GM10266 (cell line): ENCODE measurements around the gene HDDC3.

Experiments
- DNase-seq: peaks from one replicate; pipeline ENCODE4 v3.0.0; 2012; ENCODE audit errors: extremely low spot score
- TF ChIP-seq, protein P1 (sequence below): IDR thresholded peaks from 2 replicates; pipeline ENCODE4 v1.5.1; 2012; ENCODE audit warnings: mild to moderate bottlenecking, low read depth; ENCODE audit not compliant: control insufficient read depth, insufficient read depth; ENCODE audit errors: missing control alignments

The HDDC3 gene

DNA sequence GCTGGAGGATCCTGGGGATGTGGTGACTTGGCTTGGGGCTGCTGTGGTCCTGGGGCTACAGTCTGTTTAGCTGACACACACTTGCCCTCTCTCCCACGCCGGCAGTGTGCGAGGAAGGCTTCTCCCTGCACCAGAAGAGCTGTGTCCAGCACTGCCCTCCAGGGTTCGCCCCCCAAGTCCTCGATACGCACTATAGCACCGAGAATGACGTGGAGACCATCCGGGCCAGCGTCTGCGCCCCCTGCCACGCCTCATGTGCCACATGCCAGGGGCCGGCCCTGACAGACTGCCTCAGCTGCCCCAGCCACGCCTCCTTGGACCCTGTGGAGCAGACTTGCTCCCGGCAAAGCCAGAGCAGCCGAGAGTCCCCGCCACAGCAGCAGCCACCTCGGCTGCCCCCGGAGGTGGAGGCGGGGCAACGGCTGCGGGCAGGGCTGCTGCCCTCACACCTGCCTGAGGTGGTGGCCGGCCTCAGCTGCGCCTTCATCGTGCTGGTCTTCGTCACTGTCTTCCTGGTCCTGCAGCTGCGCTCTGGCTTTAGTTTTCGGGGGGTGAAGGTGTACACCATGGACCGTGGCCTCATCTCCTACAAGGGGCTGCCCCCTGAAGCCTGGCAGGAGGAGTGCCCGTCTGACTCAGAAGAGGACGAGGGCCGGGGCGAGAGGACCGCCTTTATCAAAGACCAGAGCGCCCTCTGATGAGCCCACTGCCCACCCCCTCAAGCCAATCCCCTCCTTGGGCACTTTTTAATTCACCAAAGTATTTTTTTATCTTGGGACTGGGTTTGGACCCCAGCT is 51.0 kb downstream of the HDDC3 start:
- TF ChIP-seq, protein P1, sequence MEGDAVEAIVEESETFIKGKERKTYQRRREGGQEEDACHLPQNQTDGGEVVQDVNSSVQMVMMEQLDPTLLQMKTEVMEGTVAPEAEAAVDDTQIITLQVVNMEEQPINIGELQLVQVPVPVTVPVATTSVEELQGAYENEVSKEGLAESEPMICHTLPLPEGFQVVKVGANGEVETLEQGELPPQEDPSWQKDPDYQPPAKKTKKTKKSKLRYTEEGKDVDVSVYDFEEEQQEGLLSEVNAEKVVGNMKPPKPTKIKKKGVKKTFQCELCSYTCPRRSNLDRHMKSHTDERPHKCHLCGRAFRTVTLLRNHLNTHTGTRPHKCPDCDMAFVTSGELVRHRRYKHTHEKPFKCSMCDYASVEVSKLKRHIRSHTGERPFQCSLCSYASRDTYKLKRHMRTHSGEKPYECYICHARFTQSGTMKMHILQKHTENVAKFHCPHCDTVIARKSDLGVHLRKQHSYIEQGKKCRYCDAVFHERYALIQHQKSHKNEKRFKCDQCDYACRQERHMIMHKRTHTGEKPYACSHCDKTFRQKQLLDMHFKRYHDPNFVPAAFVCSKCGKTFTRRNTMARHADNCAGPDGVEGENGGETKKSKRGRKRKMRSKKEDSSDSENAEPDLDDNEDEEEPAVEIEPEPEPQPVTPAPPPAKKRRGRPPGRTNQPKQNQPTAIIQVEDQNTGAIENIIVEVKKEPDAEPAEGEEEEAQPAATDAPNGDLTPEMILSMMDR = no peak
- no peak for DNase-seq

DNA sequence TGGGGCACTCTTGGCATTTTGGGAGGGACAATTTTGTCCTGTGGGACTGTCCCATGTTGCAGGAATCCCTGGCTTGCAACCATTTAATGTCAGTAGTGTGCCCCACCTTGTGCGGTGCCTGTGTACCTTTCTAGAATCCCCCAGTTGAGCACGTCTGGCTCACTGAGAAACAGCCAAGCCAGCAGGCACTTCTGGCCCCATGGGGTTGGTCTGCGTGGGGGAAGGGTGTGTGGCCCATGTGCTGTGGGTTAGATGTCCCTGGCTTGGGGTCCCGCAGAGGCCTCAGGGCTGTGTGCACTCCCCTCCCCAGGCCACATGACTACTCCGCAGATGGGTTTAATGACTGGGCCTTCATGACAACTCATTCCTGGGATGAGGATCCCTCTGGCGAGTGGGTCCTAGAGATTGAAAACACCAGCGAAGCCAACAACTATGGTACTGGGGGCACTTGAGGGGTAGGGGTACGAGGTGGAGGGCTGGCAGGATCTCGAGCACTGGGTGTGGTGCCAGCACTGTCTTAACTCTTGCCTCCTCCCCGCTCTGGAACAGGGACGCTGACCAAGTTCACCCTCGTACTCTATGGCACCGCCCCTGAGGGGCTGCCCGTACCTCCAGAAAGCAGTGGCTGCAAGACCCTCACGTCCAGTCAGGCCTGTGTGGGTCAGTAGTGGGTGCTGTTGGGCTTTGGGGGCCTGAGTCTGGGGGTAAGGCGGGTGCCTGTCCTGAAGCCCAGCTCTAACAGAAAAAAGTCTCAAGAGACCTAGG is 51.8 kb downstream of the HDDC3 start:
- TF ChIP-seq, protein P1 = no peak
- no peak for DNase-seq
